Testis (tissue), 3 donors: ENCODE data around the gene IGFALS. TPM values are rescaled to one million over a fixed set of nuclear protein-coding genes. Genes with fewer than 3 reads are reported as not detected.

Experiments
- DNase-seq: peaks from one replicate; pipeline ENCODE4 v3.0.0-alpha.2; 2019
- H3K27ac ChIP-seq, 2 donors: fragments of 200-600 bp; sonication (generic); one replicate each; pipeline ENCODE4 v1.5.1; 2019
- H3K27me3 ChIP-seq: fragments of 200-600 bp; sonication (generic); one replicate; pipeline ENCODE4 v1.5.1; 2019
- H3K36me3 ChIP-seq: fragments of 200-600 bp; sonication (generic); one replicate; pipeline ENCODE4 v1.5.1; 2017; ENCODE audit warnings: low read depth; ENCODE audit errors: missing control alignments
- H3K4me1 ChIP-seq: fragments of 200-600 bp; sonication (generic); one replicate; pipeline ENCODE4 v1.5.1; 2019
- H3K4me3 ChIP-seq, 2 donors: fragments of 200-600 bp; sonication (generic); one replicate each; pipeline ENCODE4 v1.5.1; 2017 to 2019
- H3K9me3 ChIP-seq: fragments of 200-600 bp; sonication (generic); one replicate; pipeline ENCODE4 v1.5.1; 2017
- POLR2A ChIP-seq: fragments of 450-650 bp; IDR thresholded peaks from one replicate; pipeline ENCODE4 v1.6.1; 2017; ENCODE audit warnings: antibody characterized with exemption, mild to moderate bottlenecking, moderate library complexity
- WGBS, 2 donors: methylation state at CpG; one replicate each; pipeline ENCODE4 v1.1.5; 2018; 5-methylcytosine and 5-hydroxymethylcytosine counted together
- intact Hi-C: fragments of 100-400 bp; cut with DNase I; formaldehyde crosslinking; loops from one replicate; pipeline ENCODE4 v1.15.1; 2023; ENCODE audit warnings: low total_unique reads
- polyA plus RNA-seq: library from polyadenylated mRNA; stranded (reverse); fragments of 350-450 nt; fragmentation: Illumina TruSeq; extraction: RNeasy Lipid Tissue Mini Kit (QIAGEN cat#74804); gene quantifications from one replicate; pipeline ENCODE4 v1.2.3, GENCODE V29; 2014; ENCODE audit warnings: low read depth, low replicate concordance; ENCODE audit not compliant: insufficient read depth
- total RNA-seq, 2 donors: library from RNA; depleted of rRNA; stranded (reverse); fragments of >200 nt; gene quantifications; one replicate each; pipeline ENCODE4 v1.2.3, GENCODE V29; 2016
- TF ChIP-seq, protein P1 (sequence below), 3 experiments: fragments of 450-650 bp in 2 of 3; fragments of 200-600 bp in 1 of 3; sonication (generic) in 1 of 3; IDR thresholded peaks; one replicate each; pipeline ENCODE4 v1.5.1; 2016 to 2019; ENCODE audit warnings: antibody characterized with exemption in 3 of 3, mild to moderate bottlenecking in 2 of 3, moderate library complexity in 1 of 3

IGFALS gene
- total and polyA plus RNA-seq, 3 donors from 2014 or later: 0.38 to 6.7 (median 3.2) TPM

DNA sequence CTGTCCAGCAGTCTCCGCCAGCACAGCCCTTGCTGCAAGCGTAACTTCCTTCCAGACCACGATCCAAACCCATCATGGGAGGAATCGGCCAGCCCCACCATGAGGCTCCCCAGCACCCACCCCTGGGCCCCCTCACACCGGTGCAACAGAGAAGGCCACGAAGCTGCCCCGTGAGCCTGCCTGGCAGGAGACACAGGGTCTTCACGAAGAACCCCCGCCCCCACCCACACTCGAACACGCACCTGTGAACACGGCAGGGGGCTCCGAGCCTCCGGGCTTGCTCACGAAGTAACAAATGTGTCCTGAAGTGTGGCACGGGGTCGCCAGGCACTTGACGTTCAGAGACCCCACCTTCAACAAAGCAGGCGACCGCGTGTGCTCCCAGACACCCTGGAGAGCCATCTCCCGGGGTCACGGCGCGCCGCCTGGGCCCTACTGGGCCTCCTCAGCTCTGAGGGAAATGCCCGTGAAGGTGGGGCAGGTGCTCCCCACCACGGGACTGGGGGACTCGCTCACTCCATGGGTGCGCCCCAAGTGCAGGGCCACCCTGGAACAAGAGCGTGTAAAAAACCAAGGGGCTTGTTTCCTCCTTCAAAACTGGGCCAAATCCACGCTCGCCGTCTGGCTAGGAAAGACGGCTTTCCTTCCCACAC, 25.5 kb upstream of the IGFALS start:
- no peaks in the 10 kb centered on the region for H3K9me3 ChIP-seq
- intact Hi-C loops: no loop called here
- no peak for DNase-seq
- no peak overlapping the region for H3K27ac ChIP-seq
- WGBS, 2 donors: 93 to 94% methylated on average over 14 to 34 of the region's 35 CpGs
- H3K4me1 ChIP-seq: peaks cover 2% of the 10 kb centered on the region
- TF ChIP-seq, protein P1, sequence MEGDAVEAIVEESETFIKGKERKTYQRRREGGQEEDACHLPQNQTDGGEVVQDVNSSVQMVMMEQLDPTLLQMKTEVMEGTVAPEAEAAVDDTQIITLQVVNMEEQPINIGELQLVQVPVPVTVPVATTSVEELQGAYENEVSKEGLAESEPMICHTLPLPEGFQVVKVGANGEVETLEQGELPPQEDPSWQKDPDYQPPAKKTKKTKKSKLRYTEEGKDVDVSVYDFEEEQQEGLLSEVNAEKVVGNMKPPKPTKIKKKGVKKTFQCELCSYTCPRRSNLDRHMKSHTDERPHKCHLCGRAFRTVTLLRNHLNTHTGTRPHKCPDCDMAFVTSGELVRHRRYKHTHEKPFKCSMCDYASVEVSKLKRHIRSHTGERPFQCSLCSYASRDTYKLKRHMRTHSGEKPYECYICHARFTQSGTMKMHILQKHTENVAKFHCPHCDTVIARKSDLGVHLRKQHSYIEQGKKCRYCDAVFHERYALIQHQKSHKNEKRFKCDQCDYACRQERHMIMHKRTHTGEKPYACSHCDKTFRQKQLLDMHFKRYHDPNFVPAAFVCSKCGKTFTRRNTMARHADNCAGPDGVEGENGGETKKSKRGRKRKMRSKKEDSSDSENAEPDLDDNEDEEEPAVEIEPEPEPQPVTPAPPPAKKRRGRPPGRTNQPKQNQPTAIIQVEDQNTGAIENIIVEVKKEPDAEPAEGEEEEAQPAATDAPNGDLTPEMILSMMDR (IDR thresholded peaks at IDR 0.05): no peak
- no peak for TF ChIP-seq POLR2A
- H3K27me3 ChIP-seq: no peaks in the 10 kb centered on the region
- no peaks in the 10 kb centered on the region for H3K36me3 ChIP-seq
- H3K4me3 ChIP-seq: no peak overlapping the region

- WGBS, 2 donors: 86 to 89% methylated on average over 20 to 22 of the region's 27 CpGs
- no peaks in the 10 kb centered on the region for H3K36me3 ChIP-seq
- TF ChIP-seq POLR2A: no peak
- TF ChIP-seq, protein P1 (IDR thresholded peaks at IDR 0.05): no peak
Observed at GRCh38 chr16:1818204-1818872, 24.8 kb upstream of the IGFALS start.

DNA sequence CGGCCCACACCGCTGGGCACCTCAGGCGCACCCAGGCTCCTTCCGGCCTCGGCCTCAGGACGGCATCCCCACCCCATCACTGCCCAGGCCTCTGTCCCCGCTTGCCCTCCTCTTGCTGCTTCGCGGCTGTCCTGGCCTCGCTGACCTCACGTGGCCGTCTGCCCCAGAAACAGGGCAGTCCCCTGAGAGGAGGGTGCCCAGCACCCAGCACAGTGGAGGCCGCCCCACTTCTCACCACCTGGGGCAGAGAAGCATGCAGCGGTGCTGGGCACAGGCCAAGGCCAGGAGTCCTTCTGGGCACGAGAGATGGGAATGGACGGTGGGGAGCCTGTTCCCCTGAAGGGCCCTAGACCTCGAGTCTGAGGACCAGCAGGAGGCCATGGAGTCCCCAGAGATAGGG, 24.2 kb upstream of the IGFALS start:
- intact Hi-C loops: no loop called here
- Histone ChIP-seq H3K36me3 (no peaks in the 10 kb centered on the region), H3K27me3 (no peaks in the 10 kb centered on the region), H3K9me3 (no peaks in the 10 kb centered on the region), H3K27ac (no peak overlapping the region), H3K4me3 (no peak overlapping the region), H3K4me1 (no peaks in the 10 kb centered on the region)
- no peak for DNase-seq
- TF ChIP-seq, protein P1 (IDR thresholded peaks at IDR 0.05): no peak
- no peak for TF ChIP-seq POLR2A
- 88 to 98% methylated on average over 6 to 17 of the region's 17 CpGs for WGBS, 2 donors

More at GRCh38 chr16:1818204-1818872, 24.8 kb upstream of the IGFALS start:
- Histone ChIP-seq H3K27me3 (no peaks in the 10 kb centered on the region), H3K27ac (no peak overlapping the region), H3K4me3 (no peak overlapping the region), H3K4me1 (no peaks in the 10 kb centered on the region), H3K9me3 (no peaks in the 10 kb centered on the region)
- no peak for DNase-seq
- intact Hi-C loops: no loop called here

GRCh38 chr16:1817276-1817589, 23.7 kb upstream of the IGFALS start:
- TF ChIP-seq, protein P1 (IDR thresholded peaks at IDR 0.05): no peak
- TF ChIP-seq POLR2A: no peak
- 90 to 100% methylated on average over 1 to 9 of the region's 9 CpGs for WGBS, 2 donors
- Histone ChIP-seq H3K4me3 (no peak overlapping the region), H3K4me1 (no peaks in the 10 kb centered on the region), H3K27ac (no peak overlapping the region), H3K36me3 (no peaks in the 10 kb centered on the region), H3K27me3 (no peaks in the 10 kb centered on the region), H3K9me3 (no peaks in the 10 kb centered on the region)
- intact Hi-C loops: no loop called here
- DNase-seq: no peak
